GM23338 (cell line): ENCODE data around the gene GBP6. TPM values are rescaled to one million over a fixed set of nuclear protein-coding genes. Genes with fewer than 3 reads are reported as not detected.

Experiments used
- ATAC-seq: fragments of 200-7000 bp; cut with Tn5 transposase; 3 replicates; pipeline ENCODE4 v1.9.1; 2020
- DNase-seq: peaks from one replicate; pipeline ENCODE4 v3.0.0-alpha.2; 2015; ENCODE audit warnings: low spot score
- H2AFZ ChIP-seq: fragments of 200-600 bp; sonication (generic); 2 replicates; pipeline ENCODE4 v1.8.0; 2016; ENCODE audit warnings: antibody characterized with exemption, mild to moderate bottlenecking, moderate library complexity
- H3F3A ChIP-seq: fragments of 200-600 bp; sonication (generic); replicated peaks from 2 replicates; pipeline ENCODE4 v1.8.0; 2017; ENCODE audit warnings: antibody characterized with exemption, mixed run types, low read depth
- H3K27ac ChIP-seq: fragments of 200-600 bp; sonication (generic); 2 replicates; pipeline ENCODE4 v1.6.1; 2016; ENCODE audit warnings: low read depth
- H3K27me3 ChIP-seq: fragments of 200-600 bp; sonication (generic); 2 replicates; pipeline ENCODE4 v1.8.0; 2016; ENCODE audit warnings: mild to moderate bottlenecking, mixed run types, moderate library complexity; ENCODE audit not compliant: insufficient read depth
- H3K36me3 ChIP-seq: fragments of 200-600 bp; sonication (generic); 2 replicates; pipeline ENCODE4 v1.8.0; 2016; ENCODE audit warnings: mild to moderate bottlenecking; ENCODE audit not compliant: insufficient read depth
- H3K4me1 ChIP-seq: fragments of 200-600 bp; sonication (generic); 2 replicates; pipeline ENCODE4 v1.8.0; 2016; ENCODE audit warnings: mild to moderate bottlenecking, moderate library complexity; ENCODE audit not compliant: insufficient read depth
- H3K4me2 ChIP-seq: fragments of 200-600 bp; sonication (generic); 2 replicates; pipeline ENCODE4 v1.7.1; 2017; ENCODE audit warnings: mixed run types
- H3K4me3 ChIP-seq: fragments of 200-600 bp; sonication (generic); 2 replicates; pipeline ENCODE4 v1.6.1; 2016; ENCODE audit warnings: mixed run types
- H3K79me2 ChIP-seq: fragments of 200-600 bp; sonication (generic); replicated peaks from 2 replicates; pipeline ENCODE4 v1.8.0; 2017; ENCODE audit warnings: mild to moderate bottlenecking; ENCODE audit not compliant: insufficient read depth
- H3K9me2 ChIP-seq: fragments of 200-600 bp; sonication (generic); 2 replicates; pipeline ENCODE4 v1.8.0; 2017; ENCODE audit not compliant: insufficient read depth
- H4K20me1 ChIP-seq: fragments of 200-600 bp; sonication (generic); replicated peaks from 2 replicates; pipeline ENCODE4 v1.8.0; 2017; ENCODE audit warnings: mild to moderate bottlenecking; ENCODE audit not compliant: insufficient read depth
- H3K27ac Mint-ChIP-seq: 2 replicates; pipeline ENCODE4 v1.8.0; 2020; ENCODE audit warnings: inconsistent platforms, mild to moderate bottlenecking, moderate library complexity, mixed read lengths
- H3K27me3 Mint-ChIP-seq: 3 replicates; pipeline ENCODE4 v1.8.0; 2022; ENCODE audit warnings: low read depth, mild to moderate bottlenecking, moderate library complexity, mixed read lengths, inconsistent platforms; ENCODE audit not compliant: insufficient read depth, poor library complexity
- H3K36me3 Mint-ChIP-seq: 3 replicates; pipeline ENCODE4 v1.8.0; 2021; ENCODE audit warnings: low read depth, mild to moderate bottlenecking, inconsistent platforms, moderate library complexity, mixed read lengths
- H3K4me1 Mint-ChIP-seq: 3 replicates; pipeline ENCODE4 v1.8.0; 2020; ENCODE audit warnings: mild to moderate bottlenecking, inconsistent platforms, mixed read lengths
- H3K4me3 Mint-ChIP-seq: 3 replicates; pipeline ENCODE4 v1.8.0; 2021; ENCODE audit warnings: moderate library complexity, mild to moderate bottlenecking, inconsistent platforms, mixed read lengths
- H3K9me3 Mint-ChIP-seq: 3 replicates; pipeline ENCODE4 v1.8.0; 2020; ENCODE audit warnings: moderate library complexity, mild to moderate bottlenecking, inconsistent platforms, mixed read lengths
- CREB1 ChIP-seq: fragments of 250-450 bp; sonication (Bioruptor Pico); IDR thresholded peaks from 2 replicates; pipeline ENCODE4 v1.5.0; 2020; ENCODE audit warnings: low read depth, mild to moderate bottlenecking, moderate library complexity
- CTCF ChIP-seq, 2 experiments: fragments of 200-600 bp in 1 of 2; sonication (generic) in 1 of 2; conservative IDR thresholded peaks; 2 replicates each; pipeline versions ENCODE4 v1.5.1 to v1.6.1; 2016 to 2017; ENCODE audit warnings: antibody characterized with exemption in 2 of 2, low read depth in 2 of 2, mild to moderate bottlenecking in 2 of 2, moderate library complexity in 1 of 2
- EZH2 ChIP-seq: fragments of 200-600 bp; sonication (generic); IDR thresholded peaks from one replicate; pipeline ENCODE4 v1.8.0; 2017; ENCODE audit warnings: antibody characterized with exemption, mild to moderate bottlenecking, low read depth; ENCODE audit not compliant: unreplicated experiment
- EZH2phosphoT487 ChIP-seq: fragments of 200-600 bp; sonication (generic); IDR thresholded peaks from one replicate; pipeline ENCODE4 v1.8.1; 2018; ENCODE audit warnings: antibody characterized with exemption; ENCODE audit not compliant: unreplicated experiment
- JUNB ChIP-seq: IDR thresholded peaks from one replicate; pipeline ENCODE4 v1.6.1; 2016; ENCODE audit warnings: antibody characterized with exemption; ENCODE audit not compliant: unreplicated experiment
- NANOG ChIP-seq: IDR thresholded peaks from 2 replicates; pipeline ENCODE4 v1.6.1; 2016; ENCODE audit warnings: antibody characterized with exemption, borderline replicate concordance
- STAT1 ChIP-seq: IDR thresholded peaks from one replicate; pipeline ENCODE4 v1.6.1; 2016; ENCODE audit warnings: antibody characterized with exemption; ENCODE audit not compliant: unreplicated experiment
- ZNF114 ChIP-seq: fragments of 250-450 bp; sonication (Bioruptor Pico); IDR thresholded peaks from 2 replicates; pipeline ENCODE4 v1.5.0; 2020; ENCODE audit warnings: mild to moderate bottlenecking, moderate library complexity
- ZNF331 ChIP-seq: fragments of 250-450 bp; sonication (Bioruptor Pico); IDR thresholded peaks from 2 replicates; pipeline ENCODE4 v1.5.0; 2020; ENCODE audit warnings: low read depth, mild to moderate bottlenecking, moderate library complexity
- polyA plus RNA-seq: library from polyadenylated mRNA; unstranded; fragments of >200 nt; fragmentation: Nextera tagmentation; extraction: Ambion mirVana; gene quantifications from 2 replicates; pipeline ENCODE4 v1.2.1, GENCODE V29; 2016
- total RNA-seq: library from RNA; depleted of rRNA; stranded (reverse); fragments of >200 nt; shearing (Covaris generic); gene quantifications from 2 replicates; pipeline ENCODE4 v1.2.3, GENCODE V29; 2014
- TF ChIP-seq, protein P1 (sequence below): fragments of 250-450 bp; sonication (Bioruptor Pico); IDR thresholded peaks from 2 replicates; pipeline ENCODE4 v1.5.0; 2020; ENCODE audit warnings: mild to moderate bottlenecking, moderate library complexity
- TF ChIP-seq, protein P2 (sequence below): IDR thresholded peaks from 2 replicates; pipeline ENCODE4 v1.6.1; 2016; ENCODE audit warnings: antibody characterized with exemption

Gene GBP6
- total and polyA plus RNA-seq, 2 experiments from 2014 or later, result not detected

GRCh38 chr1:89322402-89322801 lies 41.5 kb upstream of the GBP6 start (continued):
- TF ChIP-seq, protein P1, sequence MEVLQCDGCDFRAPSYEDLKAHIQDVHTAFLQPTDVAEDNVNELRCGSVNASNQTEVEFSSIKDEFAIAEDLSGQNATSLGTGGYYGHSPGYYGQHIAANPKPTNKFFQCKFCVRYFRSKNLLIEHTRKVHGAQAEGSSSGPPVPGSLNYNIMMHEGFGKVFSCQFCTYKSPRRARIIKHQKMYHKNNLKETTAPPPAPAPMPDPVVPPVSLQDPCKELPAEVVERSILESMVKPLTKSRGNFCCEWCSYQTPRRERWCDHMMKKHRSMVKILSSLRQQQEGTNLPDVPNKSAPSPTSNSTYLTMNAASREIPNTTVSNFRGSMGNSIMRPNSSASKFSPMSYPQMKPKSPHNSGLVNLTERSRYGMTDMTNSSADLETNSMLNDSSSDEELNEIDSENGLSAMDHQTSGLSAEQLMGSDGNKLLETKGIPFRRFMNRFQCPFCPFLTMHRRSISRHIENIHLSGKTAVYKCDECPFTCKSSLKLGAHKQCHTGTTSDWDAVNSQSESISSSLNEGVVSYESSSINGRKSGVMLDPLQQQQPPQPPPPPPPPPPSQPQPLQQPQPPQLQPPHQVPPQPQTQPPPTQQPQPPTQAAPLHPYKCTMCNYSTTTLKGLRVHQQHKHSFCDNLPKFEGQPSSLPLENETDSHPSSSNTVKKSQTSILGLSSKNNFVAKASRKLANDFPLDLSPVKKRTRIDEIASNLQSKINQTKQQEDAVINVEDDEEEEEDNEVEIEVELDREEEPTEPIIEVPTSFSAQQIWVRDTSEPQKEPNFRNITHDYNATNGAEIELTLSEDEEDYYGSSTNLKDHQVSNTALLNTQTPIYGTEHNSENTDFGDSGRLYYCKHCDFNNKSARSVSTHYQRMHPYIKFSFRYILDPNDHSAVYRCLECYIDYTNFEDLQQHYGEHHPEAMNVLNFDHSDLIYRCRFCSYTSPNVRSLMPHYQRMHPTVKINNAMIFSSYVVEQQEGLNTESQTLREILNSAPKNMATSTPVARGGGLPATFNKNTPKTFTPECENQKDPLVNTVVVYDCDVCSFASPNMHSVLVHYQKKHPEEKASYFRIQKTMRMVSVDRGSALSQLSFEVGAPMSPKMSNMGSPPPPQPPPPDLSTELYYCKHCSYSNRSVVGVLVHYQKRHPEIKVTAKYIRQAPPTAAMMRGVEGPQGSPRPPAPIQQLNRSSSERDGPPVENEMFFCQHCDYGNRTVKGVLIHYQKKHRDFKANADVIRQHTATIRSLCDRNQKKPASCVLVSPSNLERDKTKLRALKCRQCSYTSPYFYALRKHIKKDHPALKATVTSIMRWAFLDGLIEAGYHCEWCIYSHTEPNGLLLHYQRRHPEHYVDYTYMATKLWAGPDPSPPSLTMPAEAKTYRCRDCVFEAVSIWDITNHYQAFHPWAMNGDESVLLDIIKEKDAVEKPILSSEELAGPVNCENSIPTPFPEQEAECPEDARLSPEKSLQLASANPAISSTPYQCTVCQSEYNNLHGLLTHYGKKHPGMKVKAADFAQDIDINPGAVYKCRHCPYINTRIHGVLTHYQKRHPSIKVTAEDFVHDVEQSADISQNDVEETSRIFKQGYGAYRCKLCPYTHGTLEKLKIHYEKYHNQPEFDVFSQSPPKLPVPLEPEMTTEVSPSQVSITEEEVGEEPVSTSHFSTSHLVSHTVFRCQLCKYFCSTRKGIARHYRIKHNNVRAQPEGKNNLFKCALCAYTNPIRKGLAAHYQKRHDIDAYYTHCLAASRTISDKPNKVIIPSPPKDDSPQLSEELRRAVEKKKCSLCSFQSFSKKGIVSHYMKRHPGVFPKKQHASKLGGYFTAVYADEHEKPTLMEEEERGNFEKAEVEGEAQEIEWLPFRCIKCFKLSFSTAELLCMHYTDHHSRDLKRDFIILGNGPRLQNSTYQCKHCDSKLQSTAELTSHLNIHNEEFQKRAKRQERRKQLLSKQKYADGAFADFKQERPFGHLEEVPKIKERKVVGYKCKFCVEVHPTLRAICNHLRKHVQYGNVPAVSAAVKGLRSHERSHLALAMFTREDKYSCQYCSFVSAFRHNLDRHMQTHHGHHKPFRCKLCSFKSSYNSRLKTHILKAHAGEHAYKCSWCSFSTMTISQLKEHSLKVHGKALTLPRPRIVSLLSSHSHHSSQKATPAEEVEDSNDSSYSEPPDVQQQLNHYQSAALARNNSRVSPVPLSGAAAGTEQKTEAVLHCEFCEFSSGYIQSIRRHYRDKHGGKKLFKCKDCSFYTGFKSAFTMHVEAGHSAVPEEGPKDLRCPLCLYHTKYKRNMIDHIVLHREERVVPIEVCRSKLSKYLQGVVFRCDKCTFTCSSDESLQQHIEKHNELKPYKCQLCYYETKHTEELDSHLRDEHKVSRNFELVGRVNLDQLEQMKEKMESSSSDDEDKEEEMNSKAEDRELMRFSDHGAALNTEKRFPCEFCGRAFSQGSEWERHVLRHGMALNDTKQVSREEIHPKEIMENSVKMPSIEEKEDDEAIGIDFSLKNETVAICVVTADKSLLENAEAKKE (CRISPR knock-in tag), result no peak
- TF ChIP-seq JUNB (no peak), EZH2phosphoT487 (no peak), ZNF331 (CRISPR knock-in tag) (no peak), NANOG (no peak), CREB1 (CRISPR knock-in tag) (no peak), STAT1 (no peak), CTCF (conservative IDR thresholded peaks at IDR 0.05; ENCODE audit: low read depth in 2 of 2) (no peak)

- H3K4me2 ChIP-seq, result no peak overlapping the region
- H3K36me3 ChIP-seq, result no peaks in the 10 kb centered on the region
- no peak for DNase-seq
- H3K4me1 Mint-ChIP-seq, result no peaks in the 10 kb centered on the region
- peaks cover 9% of the 10 kb centered on the region for H3K36me3 Mint-ChIP-seq
- no peak overlapping the region for H3K27ac Mint-ChIP-seq
- no peak overlapping the region for H2AFZ ChIP-seq
- no peak overlapping the region for H3K4me3 Mint-ChIP-seq
- peaks cover 13% of the 10 kb centered on the region for H3K9me2 ChIP-seq
- H3K9me3 Mint-ChIP-seq, result peaks cover 22% of the 10 kb centered on the region
- H3K79me2 ChIP-seq, result no peaks in the 10 kb centered on the region
- no peaks in the 10 kb centered on the region for H4K20me1 ChIP-seq
- H3K27ac ChIP-seq, result no peak overlapping the region
- H3K4me1 ChIP-seq, result no peaks in the 10 kb centered on the region
- no peaks in the 10 kb centered on the region for H3F3A ChIP-seq
- no peak overlapping the region for H3K4me3 ChIP-seq
- no peak for ATAC-seq
- no peaks in the 10 kb centered on the region for H3K27me3 Mint-ChIP-seq
- H3K27me3 ChIP-seq, result no peaks in the 10 kb centered on the region
- TF ChIP-seq CREB1 (CRISPR knock-in tag) (no peak), STAT1 (no peak), NANOG (no peak), ZNF114 (CRISPR knock-in tag) (no peak), EZH2 (no peak)
- TF ChIP-seq, protein P2, sequence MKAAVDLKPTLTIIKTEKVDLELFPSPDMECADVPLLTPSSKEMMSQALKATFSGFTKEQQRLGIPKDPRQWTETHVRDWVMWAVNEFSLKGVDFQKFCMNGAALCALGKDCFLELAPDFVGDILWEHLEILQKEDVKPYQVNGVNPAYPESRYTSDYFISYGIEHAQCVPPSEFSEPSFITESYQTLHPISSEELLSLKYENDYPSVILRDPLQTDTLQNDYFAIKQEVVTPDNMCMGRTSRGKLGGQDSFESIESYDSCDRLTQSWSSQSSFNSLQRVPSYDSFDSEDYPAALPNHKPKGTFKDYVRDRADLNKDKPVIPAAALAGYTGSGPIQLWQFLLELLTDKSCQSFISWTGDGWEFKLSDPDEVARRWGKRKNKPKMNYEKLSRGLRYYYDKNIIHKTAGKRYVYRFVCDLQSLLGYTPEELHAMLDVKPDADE, result no peak
Observed at GRCh38 chr1:89331890-89332289, 32.0 kb upstream of the GBP6 start.
